ENCODE data around the gene CDK18. TPM values are rescaled to one million over a fixed set of nuclear protein-coding genes. Genes with fewer than 3 reads are reported as not detected.

CDK18 gene
- 1.8 TPM for total RNA-seq
- 5.4 TPM for polyA plus RNA-seq
- long read RNA-seq, donor 1 = 0 reads
- long read RNA-seq, donor 2, partial matches to known transcripts = 0 of 4 reads
- long read RNA-seq, donor 2, other reads (novel, unspliced or antisense) = 0 of 4 reads
- long read RNA-seq, donor 3 = 0 reads
- long read RNA-seq, donor 4 = 0 reads
- long read RNA-seq, donor 5, partial matches to known transcripts = 0 of 1 reads
- long read RNA-seq, donor 5, other reads (novel, unspliced or antisense) = 0 of 1 reads
- long read RNA-seq, donor 6, partial matches to known transcripts = 0 of 1 reads
- long read RNA-seq, donor 6, other reads (novel, unspliced or antisense) = 0 of 1 reads
- long read RNA-seq, donor 7 = 0 reads
- long read RNA-seq, donor 8 = 0 reads
- long read RNA-seq, donor 9 = 0 reads
- long read RNA-seq, donor 10 = 0 reads

GRCh38 chr1:205504311-205505075 lies at the start of gene CDK18:
Gene CDK18, plus strand, starts transcription at chr1:205504669. Its CDS starts 18,499 bp downstream, at chr1:205523168.
- Histone ChIP-seq H3K9me3 (ENCODE audit: control insufficient read depth in 2 of 2, insufficient read depth in 1 of 2, low read length in 1 of 2) (no peaks in the 10 kb centered on the region), H3K4me3 (ENCODE audit: low read length in 2 of 2) (peak within 1 kb of the TSS; percentile 47 to 68), H3K27me3 (ENCODE audit: control insufficient read depth in 2 of 2, insufficient read depth in 1 of 2, low read length in 1 of 2) (peaks cover 3 to 23% of the 10 kb centered on the region in 2 donors), H3K27ac (ENCODE audit: low read depth in 1 of 2, low read length in 1 of 2) (no peak within 1 kb of the TSS), H3K4me1 (ENCODE audit: control insufficient read depth in 2 of 2, insufficient read depth in 2 of 2, low read length in 2 of 2) (peaks cover 9 to 18% of the 10 kb centered on the region in 2 donors), H3K36me3 (ENCODE audit: control insufficient read depth in 2 of 2, insufficient read depth in 2 of 2, low read length in 1 of 2) (no peaks in the 10 kb centered on the region)
- peak in 8 of 9 donors; percentile 33 to 81 (median 58) for DNase-seq (ENCODE audit: low read depth in 6 of 9, low spot score in 9 of 9)
- WGBS = 4% methylated on average over 41 of the region's 42 CpGs

DNA sequence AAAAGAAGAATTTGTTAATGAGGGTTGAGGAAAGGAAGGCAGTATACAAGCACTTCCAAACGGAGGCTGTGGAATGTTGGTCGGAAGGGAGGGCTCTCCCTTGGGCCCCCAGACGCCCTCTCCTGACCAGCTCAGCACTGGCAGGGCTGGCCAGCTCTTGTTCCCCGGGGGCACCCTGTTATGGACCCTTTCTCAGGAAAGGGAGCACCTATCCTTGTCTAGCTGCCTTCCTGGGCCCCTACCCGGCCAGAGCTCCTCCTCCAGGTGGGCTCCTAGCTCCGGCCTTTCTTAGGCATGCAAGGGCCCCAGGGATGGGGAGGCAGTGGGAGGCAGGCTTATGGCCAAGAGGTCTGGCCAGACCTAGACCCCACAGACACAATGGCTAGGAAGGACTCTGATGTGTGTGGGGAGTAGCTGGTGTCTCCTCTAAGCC lies 49.5 kb upstream of the CDK18 start:
- Histone ChIP-seq H3K9me3 (ENCODE audit: control insufficient read depth in 2 of 2, insufficient read depth in 1 of 2, low read length in 1 of 2) (no peaks in the 10 kb centered on the region), H3K4me1 (ENCODE audit: control insufficient read depth in 2 of 2, insufficient read depth in 2 of 2, low read length in 2 of 2) (peaks cover 0 to 10% of the 10 kb centered on the region in 2 donors), H3K27me3 (ENCODE audit: control insufficient read depth in 2 of 2, insufficient read depth in 1 of 2, low read length in 1 of 2) (peaks cover 59 to 96% of the 10 kb centered on the region in 2 donors), H3K36me3 (ENCODE audit: control insufficient read depth in 2 of 2, insufficient read depth in 2 of 2, low read length in 1 of 2) (no peaks in the 10 kb centered on the region), H3K4me3 (ENCODE audit: low read length in 2 of 2) (no peak overlapping the region), H3K27ac (ENCODE audit: low read depth in 1 of 2, low read length in 1 of 2) (no peak overlapping the region)
- WGBS = 23% methylated on average over 6 of the region's 6 CpGs
- DNase-seq (ENCODE audit: low read depth in 6 of 9, low spot score in 9 of 9) = no peak

DNA sequence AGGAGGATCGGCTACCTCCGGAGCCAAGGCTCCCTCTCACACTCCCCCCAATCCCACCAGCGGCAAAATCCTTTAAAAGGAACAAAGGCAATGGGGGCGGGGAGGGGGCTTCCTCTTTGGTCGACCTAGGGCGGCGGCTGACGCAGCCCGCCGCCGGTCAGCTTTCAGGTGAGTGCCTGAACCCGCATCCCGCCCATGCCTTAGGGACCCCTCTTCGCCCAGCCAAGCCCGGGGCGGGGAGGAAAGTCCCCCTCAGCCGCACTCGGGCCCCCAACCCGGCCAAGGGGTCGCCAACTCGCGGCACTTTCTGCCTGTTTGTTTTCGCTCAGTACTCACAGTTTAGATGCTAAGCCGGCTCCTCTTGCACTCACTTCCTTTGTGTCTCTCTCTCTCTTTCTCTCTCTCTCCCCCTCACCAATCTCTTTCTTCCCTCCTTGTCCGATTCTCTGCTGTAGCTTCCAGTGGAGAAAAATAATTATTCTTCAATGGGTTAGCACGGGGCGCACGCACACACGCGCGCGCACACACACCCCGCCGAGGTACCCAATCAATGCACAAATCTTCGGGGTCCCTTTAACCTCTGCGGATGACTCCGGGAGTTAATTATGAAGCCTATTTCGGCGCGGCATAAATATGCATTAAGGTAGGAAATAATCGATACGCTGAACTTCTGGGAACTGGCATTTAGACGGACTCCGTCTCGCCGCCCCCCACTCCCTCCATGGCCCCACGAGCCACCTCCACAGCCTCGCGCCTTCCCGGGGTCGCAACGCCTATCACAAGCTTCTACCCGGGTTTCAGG lies 48.7 kb upstream of the CDK18 start, which contains the start of gene BLACAT1:
BLACAT1 (minus strand) TSS at position 465 of the 802 bp plus-strand sequence.
- no peak for DNase-seq (ENCODE audit: low read depth in 6 of 9, low spot score in 9 of 9)
- Histone ChIP-seq H3K36me3 (ENCODE audit: control insufficient read depth in 2 of 2, insufficient read depth in 2 of 2, low read length in 1 of 2) (no peaks in the 10 kb centered on the region), H3K27ac (ENCODE audit: low read depth in 1 of 2, low read length in 1 of 2) (no peak within 1 kb of the TSS), H3K9me3 (ENCODE audit: control insufficient read depth in 2 of 2, insufficient read depth in 1 of 2, low read length in 1 of 2) (no peaks in the 10 kb centered on the region), H3K4me1 (ENCODE audit: control insufficient read depth in 2 of 2, insufficient read depth in 2 of 2, low read length in 2 of 2) (peaks cover 0 to 10% of the 10 kb centered on the region in 2 donors), H3K27me3 (ENCODE audit: control insufficient read depth in 2 of 2, insufficient read depth in 1 of 2, low read length in 1 of 2) (peaks cover 59 to 94% of the 10 kb centered on the region in 2 donors), H3K4me3 (ENCODE audit: low read length in 2 of 2) (peak within 1 kb of the TSS in 1 of 2 donors; percentile 29)
- WGBS = 4% methylated on average over 53 of the region's 53 CpGs

DNA sequence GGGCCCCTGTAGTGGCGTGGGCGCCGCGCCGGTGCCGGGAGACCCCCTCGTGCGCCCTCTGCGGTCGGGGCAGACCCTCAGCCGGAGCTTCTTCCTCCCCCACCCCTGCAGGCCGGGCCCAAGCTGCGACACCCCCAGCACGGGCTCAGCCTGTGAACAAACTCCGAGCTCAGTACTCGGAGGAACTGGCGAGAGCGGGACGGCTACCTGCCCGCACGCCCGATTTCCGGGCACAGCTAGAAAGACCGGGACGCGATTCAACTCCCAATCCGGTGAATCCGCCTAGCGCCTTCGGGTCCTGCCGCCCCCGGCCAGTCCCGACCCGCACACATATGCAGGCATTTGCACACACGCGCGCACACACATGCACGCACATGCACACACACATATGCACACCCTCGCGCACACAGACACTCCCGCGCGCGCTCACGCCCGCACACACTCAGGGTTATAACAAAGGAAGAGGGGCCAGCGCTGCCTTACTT lies 48.0 kb upstream of the CDK18 start:
- 2% methylated on average over 47 of the region's 47 CpGs for WGBS
- no peak overlapping the region for H3K27ac ChIP-seq (ENCODE audit: low read depth in 1 of 2, low read length in 1 of 2)

DNA sequence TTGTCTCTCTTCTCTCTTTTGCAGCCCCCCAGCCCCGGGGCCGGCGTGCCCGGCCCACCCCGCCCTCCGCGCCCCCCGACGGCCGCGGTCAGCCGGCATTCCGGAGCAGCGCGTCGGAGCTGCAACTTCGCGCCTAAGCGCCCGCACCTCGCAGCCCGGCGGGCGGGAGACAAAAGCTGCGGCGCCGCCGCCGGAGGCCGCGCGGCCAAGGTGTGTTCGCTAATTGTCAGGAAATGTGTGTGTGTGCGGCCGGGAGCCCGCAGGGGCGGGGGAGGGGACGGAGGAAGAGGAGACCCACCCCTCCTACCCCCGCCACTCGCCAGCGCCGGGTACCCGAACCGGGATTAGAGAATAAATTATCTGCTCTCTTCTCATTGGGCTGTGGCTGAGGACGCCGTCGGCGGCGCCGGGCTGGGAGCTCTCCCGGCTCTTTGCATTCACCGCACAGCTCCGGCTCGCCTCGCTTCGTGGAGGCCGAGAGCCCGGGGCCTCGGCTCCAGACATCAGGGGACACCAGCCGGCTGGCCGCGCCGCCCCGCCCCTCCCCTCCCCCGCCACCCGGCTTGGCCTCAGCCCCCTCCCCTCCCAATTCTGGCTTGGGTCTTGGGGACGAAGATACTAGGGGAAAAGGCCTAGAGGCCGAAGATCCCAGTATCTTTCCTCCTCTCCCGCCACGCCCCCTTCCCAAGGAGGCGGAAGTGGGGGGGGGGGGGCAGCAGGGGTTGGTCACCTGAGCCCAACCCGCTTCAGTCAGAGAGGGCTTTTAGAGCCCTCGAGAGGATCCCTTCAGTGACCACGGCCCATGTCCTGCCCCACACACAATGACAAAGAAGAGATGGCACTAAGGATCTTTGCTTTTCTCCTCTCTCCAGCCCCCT lies 47.4 kb upstream of the CDK18 start:
- no peaks in the 10 kb centered on the region for H3K36me3 ChIP-seq (ENCODE audit: control insufficient read depth in 2 of 2, insufficient read depth in 2 of 2, low read length in 1 of 2)
- peak overlapping the region in 1 of 2 donors; percentile 29 for H3K4me3 ChIP-seq (ENCODE audit: low read length in 2 of 2)
- no peak for DNase-seq (ENCODE audit: low read depth in 6 of 9, low spot score in 9 of 9)
- H3K4me1 ChIP-seq (ENCODE audit: control insufficient read depth in 2 of 2, insufficient read depth in 2 of 2, low read length in 2 of 2) = peaks cover 0 to 10% of the 10 kb centered on the region in 2 donors
- no peaks in the 10 kb centered on the region for H3K9me3 ChIP-seq (ENCODE audit: control insufficient read depth in 2 of 2, insufficient read depth in 1 of 2, low read length in 1 of 2)
- H3K27ac ChIP-seq (ENCODE audit: low read depth in 1 of 2, low read length in 1 of 2) = no peak overlapping the region
- peaks cover 57 to 82% of the 10 kb centered on the region in 2 donors for H3K27me3 ChIP-seq (ENCODE audit: control insufficient read depth in 2 of 2, insufficient read depth in 1 of 2, low read length in 1 of 2)
- 2% methylated on average over 73 of the region's 74 CpGs for WGBS

More for the DNA sequence above, 48.0 kb upstream of the CDK18 start:
- peak overlapping the region in 1 of 2 donors; percentile 29 for H3K4me3 ChIP-seq (ENCODE audit: low read length in 2 of 2)
- no peaks in the 10 kb centered on the region for H3K36me3 ChIP-seq (ENCODE audit: control insufficient read depth in 2 of 2, insufficient read depth in 2 of 2, low read length in 1 of 2)
- peaks cover 59 to 88% of the 10 kb centered on the region in 2 donors for H3K27me3 ChIP-seq (ENCODE audit: control insufficient read depth in 2 of 2, insufficient read depth in 1 of 2, low read length in 1 of 2)
- DNase-seq (ENCODE audit: low read depth in 6 of 9, low spot score in 9 of 9) = no peak
- H3K4me1 ChIP-seq (ENCODE audit: control insufficient read depth in 2 of 2, insufficient read depth in 2 of 2, low read length in 2 of 2) = peaks cover 0 to 10% of the 10 kb centered on the region in 2 donors
- no peaks in the 10 kb centered on the region for H3K9me3 ChIP-seq (ENCODE audit: control insufficient read depth in 2 of 2, insufficient read depth in 1 of 2, low read length in 1 of 2)

DNA sequence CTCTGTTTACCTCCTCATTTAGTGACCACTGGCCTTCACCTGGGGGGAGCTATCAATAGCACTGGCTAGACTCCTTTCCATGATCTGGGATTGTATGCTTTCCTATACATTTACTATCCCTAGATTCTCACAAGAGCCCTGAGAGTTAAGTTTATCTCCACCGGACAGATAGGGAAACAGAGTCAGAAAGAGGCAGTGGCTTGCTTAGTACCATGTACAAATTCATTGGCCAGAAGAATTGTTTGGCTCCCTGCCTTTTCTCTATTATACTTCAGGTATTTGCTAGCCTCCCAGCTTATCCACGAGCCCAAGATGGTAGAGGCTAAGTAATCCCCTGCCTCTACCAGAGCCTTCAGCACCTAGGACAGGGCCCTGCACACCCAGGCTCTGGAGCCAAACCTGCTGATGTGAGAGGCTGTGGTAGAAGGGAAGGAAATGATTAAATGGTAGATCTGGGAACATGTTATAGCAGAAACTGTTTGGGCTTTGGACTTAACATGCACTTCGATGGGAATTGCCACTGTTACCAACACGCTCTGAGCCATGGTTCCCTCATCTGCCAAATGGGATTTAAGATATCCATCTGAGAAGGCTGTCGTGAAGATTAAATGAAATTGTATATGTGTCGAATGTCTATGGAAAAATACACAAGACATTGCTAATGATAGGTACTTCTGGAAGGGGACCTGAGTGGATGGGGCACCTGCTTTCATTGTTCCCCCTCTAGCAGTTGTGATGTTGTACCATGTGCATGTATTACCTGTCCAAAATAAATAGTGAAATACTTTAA lies 45.5 kb upstream of the CDK18 start:
- no peak overlapping the region for H3K27ac ChIP-seq (ENCODE audit: low read depth in 1 of 2, low read length in 1 of 2)
- no peak overlapping the region for H3K4me3 ChIP-seq (ENCODE audit: low read length in 2 of 2)
- H3K9me3 ChIP-seq (ENCODE audit: control insufficient read depth in 2 of 2, insufficient read depth in 1 of 2, low read length in 1 of 2) = no peaks in the 10 kb centered on the region
- 60% methylated on average over 6 of the region's 6 CpGs for WGBS
- peaks cover 52 to 72% of the 10 kb centered on the region in 2 donors for H3K27me3 ChIP-seq (ENCODE audit: control insufficient read depth in 2 of 2, insufficient read depth in 1 of 2, low read length in 1 of 2)
- DNase-seq (ENCODE audit: low read depth in 6 of 9, low spot score in 9 of 9) = peak in 5 of 9 donors; percentile 10 to 59 (median 26)
- peaks cover 0 to 10% of the 10 kb centered on the region in 2 donors for H3K4me1 ChIP-seq (ENCODE audit: control insufficient read depth in 2 of 2, insufficient read depth in 2 of 2, low read length in 2 of 2)
- H3K36me3 ChIP-seq (ENCODE audit: control insufficient read depth in 2 of 2, insufficient read depth in 2 of 2, low read length in 1 of 2) = no peaks in the 10 kb centered on the region

- Histone ChIP-seq H3K9me3 (ENCODE audit: control insufficient read depth in 2 of 2, insufficient read depth in 1 of 2, low read length in 1 of 2) (no peaks in the 10 kb centered on the region), H3K4me3 (ENCODE audit: low read length in 2 of 2) (no peak overlapping the region), H3K27ac (ENCODE audit: low read depth in 1 of 2, low read length in 1 of 2) (no peak overlapping the region), H3K4me1 (ENCODE audit: control insufficient read depth in 2 of 2, insufficient read depth in 2 of 2, low read length in 2 of 2) (no peaks in the 10 kb centered on the region), H3K27me3 (ENCODE audit: control insufficient read depth in 2 of 2, insufficient read depth in 1 of 2, low read length in 1 of 2) (peaks cover 0 to 34% of the 10 kb centered on the region in 2 donors), H3K36me3 (ENCODE audit: control insufficient read depth in 2 of 2, insufficient read depth in 2 of 2, low read length in 1 of 2) (no peaks in the 10 kb centered on the region)
- DNase-seq (ENCODE audit: low read depth in 6 of 9, low spot score in 9 of 9) = no peak
- 62% methylated on average over 2 of the region's 2 CpGs for WGBS
Observed at GRCh38 chr1:205465392-205465791, 39.1 kb upstream of the CDK18 start.

Data from thymus (tissue), 14 donors.